HG02798 (cell line): ENCODE data around the gene GPR176.
A peak's percentile ranks its signal among the peaks of the same experiment; 100 is the strongest.
"Not testable (repeated sequence)": the region's sequence is repeated elsewhere in the genome, so short reads cannot be mapped to it uniquely, and the experiment has no call there.

Experiments
- ATAC-seq: cut with Tn5 transposase; IDR thresholded peaks from one replicate; pipeline ENCODE4 v1.9.1; 2021; ENCODE audit warnings: mild to moderate bottlenecking; ENCODE audit not compliant: unreplicated experiment, poor library complexity

Gene GPR176

DNA sequence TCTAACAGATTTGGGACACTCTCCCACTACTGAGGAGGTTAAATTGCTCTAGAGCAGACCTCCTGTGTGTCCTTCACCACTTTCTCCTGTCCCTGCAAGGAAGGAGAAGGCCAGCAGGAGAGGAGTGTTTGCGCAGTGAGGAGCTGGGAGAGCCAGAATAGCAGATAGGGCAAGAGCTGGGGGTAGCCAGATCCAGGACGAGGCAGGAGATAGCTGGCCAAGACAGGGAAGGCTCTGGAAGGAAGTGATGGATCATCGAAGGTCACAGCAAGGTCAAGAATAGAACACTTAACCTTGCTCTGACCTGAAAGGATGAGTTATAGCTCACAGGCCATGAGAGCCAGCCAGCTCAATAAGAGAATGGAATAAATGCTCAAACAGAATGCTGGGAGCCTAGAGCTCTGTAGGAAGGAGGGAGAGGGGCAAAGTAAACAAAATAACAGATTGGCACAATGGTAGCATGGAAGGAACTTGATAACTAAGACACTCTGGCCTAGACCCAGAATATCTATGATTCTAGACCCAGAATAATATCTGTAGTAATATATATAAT is 99.9 kb downstream of the GPR176 start:
- no peak for ATAC-seq

DNA sequence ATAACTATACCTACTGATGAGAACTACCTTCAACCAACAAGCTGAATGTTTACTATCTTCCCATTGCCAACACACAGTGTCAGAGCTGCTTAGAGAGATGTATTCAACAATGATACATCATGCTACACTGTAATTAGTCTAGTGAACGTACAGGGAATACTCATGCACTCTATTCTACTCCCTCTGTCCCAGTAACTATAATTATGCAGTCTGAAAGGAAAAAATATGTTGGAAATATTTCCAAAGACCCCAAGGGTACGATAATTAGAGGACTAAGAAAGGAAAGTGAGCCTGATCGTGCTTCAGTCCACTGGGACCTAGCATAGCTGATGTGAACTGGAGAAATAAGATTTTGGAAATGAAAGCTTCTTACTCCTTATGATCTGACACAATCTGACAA is 100.5 kb downstream of the GPR176 start:
- no peak for ATAC-seq

DNA sequence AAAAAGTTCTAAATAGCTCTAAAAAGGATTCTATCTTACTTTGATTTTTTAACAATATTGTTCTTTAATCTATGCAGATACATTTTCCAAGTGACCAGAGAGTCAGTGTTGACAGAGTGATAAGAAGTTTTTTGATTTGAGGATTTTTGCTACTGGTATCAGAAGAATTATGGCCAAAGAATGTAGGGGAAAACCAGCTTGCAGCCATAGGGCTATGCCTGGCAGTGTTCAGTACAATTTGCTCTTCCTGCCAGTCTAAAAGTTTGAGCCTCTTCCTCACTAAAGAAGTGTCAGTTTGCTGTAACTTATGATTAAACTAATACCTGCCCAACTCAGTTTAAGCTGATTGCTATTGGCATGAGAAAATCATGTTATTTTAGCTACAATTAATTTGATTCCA is 102.2 kb downstream of the GPR176 start:
- no peak for ATAC-seq

DNA sequence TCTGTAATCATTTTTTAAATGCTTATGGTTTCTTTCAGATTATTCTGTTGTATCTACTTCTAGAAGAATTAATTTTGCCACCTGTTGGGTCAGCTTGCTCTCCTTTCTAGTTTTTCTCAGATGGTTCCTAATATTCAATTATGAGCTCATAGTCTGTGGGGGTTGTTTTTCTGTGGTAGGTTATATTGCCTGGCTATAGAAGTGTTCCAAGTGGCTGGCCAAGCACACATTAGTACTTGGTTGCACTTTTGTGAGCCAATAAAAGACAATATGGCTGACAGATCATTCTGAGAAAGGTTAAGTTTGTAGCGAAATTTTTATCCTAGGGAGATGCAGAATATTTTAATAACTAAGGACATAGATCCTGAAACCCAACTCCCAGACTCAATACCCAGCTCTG is 105.6 kb downstream of the GPR176 start:
- ATAC-seq, result no peak

DNA sequence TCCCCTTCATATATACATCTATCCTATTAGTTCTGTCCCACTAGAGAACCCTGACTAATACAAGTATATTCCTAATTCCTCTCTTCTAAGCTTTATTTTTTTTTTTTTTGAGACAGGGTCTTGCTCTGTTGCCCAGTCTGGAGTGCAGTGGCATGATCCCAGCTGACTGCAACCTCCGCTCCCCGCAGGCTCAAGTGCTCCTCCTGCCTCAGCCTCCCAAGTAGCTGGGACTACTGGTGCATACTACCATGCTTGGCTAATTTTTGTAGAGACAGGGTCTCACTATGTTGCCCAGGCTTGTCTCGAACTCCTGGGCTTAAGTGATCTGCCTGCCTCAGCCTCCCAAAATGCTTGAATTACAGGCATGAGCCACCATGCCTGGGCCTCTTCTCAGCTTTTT is 107.4 kb downstream of the GPR176 start:
- ATAC-seq, result not testable (repeated sequence)

DNA sequence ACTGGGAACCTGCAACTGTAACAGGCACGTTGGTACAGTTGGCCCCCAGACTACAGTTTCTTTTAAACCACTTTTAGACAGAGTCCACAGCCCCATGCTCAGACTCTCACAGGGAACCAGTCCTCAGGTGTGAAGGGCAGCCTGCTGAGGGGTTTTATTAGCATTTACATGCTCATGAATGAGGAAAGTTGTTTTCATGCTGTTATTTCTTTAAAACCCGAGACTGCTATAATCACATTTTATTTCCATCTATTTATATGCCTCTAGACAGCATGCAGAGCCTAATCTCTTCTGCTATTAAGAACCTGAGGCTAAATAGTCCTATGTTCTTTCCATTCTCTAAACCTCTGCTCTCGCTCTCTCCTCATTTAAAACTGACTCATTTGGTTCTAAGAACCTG is 111.2 kb downstream of the GPR176 start:
- ATAC-seq, result no peak

DNA sequence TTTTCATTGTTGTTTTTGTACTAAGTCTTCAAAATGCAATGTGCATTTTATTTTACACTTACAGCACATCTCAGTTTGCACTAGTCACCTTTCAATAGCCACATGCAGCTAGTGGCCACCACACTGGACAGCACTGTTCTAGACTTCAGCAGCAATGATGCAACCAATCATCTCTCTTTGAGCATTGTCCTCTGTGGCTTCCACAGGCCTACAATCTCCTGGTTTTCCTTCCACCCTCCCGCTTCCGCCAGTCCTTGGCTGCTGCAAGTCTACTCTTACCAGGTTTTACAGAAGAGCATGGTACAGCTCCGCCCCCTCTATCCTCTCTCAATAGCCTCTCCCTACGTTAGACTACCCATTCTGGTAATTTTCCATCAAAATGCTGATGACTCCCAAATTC is 112.3 kb downstream of the GPR176 start:
- no peak for ATAC-seq

DNA sequence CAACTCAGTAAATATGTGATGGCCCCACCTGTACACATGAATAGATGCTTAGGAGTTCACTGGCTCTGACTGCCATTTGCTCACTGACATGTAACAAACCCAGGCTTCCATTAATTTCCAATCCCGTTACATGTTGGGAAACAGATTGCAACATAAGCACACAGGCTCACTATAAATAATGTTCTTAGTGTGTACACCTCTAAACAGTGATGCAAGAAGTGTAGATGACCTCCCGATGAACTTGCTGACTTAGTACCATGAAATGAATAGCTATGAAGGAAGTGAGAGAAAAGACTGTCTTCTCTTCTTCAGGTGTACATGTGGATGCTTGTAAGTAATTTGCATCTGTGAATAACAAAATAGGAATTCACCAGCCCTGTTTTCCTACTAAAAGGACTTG is 116.0 kb downstream of the GPR176 start:
- no peak for ATAC-seq

DNA sequence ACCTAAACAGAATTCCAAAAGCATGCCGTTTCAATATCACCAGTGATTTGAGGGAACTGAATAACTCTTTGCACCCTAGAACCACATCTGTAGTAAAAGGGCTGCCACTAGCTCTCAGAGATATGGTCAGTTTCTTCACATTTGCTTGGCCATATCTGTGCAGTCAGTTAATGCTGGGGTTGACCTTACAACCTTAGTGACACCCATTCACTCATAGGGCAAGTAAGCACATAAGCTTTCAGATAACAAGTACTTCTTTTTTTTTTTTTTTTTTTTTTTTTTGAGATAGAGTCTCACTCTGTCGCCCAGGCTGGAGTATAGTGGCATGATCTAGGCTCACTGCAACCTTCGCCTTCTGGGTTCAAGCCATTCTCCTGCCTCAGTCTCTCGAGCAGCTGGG is 117.0 kb downstream of the GPR176 start:
- no peak for ATAC-seq

DNA sequence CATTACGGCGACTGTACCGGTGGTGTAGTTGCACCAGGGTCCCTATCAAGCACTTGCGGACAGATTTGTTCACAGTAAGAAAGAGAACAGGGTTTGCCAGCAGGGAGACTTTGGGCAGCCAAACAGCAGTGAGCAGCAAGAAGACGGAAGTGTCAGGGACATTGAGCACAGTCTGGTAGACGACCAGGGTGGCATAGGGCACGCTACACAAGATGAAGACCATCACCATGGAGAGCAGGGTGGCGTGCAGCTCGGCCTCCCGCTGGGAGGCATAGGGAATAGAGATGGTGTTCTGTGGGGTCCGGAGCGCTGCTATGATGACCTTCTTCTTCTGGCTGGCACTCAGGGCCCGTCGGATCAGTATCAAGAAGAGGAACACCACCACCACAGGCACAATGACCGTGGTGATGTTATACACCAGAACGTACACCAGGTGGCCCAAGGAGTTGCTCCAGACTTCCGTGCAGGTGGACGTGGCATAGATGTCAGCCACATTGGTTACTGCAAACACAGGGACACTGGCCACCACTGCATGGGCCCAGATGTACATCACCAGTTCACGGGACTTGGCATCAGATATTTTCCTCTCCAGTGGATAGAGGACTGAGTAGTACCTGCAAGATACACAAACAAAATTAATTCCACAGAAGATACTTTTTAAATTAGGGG is 118.3 kb downstream of the GPR176 start:
- ATAC-seq, result peak; percentile 78

DNA sequence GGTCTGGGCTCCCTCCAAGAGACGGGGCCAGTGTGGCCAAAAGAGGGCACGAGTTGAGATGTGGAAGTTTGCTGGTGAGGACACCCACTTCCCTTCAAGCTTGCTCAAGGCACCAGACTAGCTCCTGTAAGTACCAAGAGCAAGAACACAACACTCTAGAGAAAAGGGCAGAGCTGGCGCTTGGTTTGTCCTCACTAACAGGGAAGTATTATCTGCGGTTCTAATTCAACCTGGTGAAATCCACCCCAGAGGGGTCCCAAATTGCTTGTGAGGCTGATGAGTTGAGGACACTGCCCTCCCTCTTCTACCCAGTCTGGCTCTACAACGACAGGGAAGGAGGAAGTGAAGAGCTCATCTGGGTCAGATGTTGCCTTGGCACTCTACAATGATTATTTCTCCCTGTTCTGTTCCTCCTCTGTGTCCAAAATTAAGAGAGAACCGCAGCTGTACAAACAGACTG is 120.5 kb downstream of the GPR176 start:
- ATAC-seq, result no peak

DNA sequence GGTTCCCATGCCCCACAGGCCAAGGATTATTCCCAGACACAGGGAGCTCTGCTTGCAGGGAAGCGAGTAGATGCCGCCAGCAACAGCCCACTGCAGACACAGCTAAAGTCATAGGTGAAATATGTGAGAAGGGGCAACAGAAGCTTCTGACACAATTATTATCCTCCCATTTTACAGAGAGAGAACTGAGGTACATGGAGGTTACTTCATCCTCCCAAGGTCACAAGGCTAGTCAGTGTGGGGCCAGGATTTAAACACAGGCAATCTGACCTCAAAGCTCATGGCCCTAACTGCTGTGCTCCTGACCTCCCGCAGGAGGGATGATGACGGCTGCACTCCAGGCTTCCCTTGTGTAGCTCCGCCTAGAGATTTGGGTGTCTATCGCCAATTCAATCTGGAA is 121.7 kb downstream of the GPR176 start:
- no peak for ATAC-seq

DNA sequence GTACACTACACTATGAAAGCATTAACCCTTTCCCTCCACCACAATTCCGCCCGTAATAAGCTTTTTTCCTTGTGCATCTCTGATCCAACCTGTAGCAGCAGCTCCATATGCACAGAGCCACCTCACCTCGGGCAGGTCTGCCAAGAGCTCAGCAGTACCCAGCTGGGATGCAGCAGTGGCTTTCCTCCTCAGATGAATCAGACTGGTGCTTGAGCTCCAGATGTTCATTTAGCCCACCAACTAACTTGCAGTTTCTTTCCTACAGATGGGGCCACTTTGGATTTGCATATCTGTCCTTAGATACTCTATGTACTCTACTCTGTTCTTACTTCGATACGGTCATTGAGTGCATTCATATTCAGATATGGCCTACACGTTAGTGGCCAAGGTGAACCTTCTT is 122.7 kb downstream of the GPR176 start:
- no peak for ATAC-seq

DNA sequence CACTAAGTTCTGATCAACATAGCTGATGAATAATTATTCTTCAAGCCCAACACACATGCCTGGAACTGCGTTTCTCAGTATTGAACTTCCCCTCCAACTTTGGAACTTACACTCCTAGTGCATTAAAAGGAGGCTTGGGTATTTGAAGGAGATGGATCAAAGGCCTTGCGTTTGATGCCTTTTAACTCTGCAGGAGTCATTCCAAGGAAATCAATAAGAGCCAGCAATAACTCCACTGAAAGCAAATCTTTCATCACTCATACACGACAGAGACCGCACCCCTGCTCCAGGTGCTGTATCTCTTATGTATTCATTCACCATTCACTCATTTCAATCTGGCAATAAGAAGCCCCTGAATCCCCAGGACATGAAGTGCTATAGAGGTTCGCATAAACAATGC is 123.5 kb downstream of the GPR176 start:
- no peak for ATAC-seq

DNA sequence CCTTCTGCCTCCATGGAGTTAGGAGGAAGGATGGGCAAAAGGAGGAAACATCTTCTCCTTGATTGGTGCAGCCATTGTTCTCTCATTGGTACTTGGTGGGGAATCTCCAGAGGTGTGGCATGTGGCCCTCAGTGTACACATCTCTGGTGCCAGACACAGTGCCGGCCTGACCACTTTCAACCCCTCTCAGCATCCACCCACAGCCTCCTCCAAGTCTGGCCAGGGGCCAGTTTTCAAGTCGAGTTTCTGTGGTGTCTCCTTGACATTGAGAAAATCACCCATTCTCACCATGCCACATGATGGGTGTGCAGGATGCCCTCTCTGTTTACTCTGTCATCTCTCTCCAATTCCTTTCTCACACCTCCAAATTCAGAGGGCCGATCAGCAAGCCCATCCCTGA is 124.6 kb downstream of the GPR176 start:
- ATAC-seq, result no peak

DNA sequence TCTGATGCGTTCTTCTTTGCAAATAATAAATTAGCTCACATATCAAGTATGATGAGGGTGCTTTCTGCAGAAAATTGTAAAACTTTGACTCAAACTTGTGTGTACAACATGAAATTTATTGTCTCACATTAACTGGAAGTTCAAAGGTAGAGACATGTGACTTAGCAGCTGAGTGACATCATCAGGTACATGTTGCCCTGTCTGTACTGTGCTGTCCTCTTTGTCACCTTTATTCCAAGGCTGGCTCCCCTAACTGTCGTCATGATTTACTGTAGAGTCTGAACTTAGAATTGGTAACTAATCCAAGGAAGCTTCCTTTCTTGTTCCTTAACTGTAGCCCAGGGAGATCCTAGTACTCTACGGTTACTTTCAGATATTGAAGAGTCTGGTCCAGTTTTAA is 125.1 kb downstream of the GPR176 start:
- ATAC-seq, result no peak

DNA sequence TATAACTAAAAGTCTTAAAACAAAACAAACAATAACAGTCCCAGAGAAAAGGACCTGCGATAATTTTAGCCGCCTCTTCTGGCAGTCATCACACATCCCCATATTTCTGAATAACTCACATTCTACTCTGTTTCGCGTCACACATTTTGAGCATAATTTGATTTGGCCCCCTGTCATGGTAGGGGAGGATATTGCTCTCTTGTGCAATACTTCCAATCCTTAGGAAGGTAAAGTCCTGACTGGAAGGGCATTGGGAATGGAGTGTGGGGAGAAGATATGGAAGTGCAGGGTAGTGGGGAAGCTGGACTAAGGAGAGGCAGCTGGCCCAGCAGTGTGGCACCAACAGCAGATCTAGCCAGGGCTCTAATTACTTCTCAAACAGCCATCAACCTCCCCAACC is 126.1 kb downstream of the GPR176 start:
- ATAC-seq, result no peak

DNA sequence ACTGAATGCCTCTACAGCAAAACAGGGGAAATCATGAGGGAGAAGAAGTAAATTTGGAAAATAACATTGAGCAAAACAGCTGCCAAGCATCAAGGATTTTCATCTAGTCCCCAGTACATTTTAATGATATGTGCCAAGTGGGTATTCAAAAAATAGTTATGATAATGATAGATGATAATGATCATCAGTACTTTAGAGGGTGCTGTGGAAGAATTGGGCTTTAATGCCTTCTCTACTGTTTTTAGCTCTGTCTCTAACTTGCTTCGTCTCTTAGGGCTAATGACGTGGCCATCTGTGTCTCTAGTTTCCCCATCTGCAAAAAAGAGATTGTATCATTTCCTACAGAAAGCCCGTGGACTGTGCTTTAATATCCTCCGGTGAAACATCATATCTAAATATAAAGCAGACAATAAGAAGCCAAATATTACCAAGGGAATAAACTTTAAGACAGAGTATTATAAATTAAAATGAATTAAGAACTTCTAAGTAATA is 127.2 kb downstream of the GPR176 start:
- ATAC-seq, result no peak

DNA sequence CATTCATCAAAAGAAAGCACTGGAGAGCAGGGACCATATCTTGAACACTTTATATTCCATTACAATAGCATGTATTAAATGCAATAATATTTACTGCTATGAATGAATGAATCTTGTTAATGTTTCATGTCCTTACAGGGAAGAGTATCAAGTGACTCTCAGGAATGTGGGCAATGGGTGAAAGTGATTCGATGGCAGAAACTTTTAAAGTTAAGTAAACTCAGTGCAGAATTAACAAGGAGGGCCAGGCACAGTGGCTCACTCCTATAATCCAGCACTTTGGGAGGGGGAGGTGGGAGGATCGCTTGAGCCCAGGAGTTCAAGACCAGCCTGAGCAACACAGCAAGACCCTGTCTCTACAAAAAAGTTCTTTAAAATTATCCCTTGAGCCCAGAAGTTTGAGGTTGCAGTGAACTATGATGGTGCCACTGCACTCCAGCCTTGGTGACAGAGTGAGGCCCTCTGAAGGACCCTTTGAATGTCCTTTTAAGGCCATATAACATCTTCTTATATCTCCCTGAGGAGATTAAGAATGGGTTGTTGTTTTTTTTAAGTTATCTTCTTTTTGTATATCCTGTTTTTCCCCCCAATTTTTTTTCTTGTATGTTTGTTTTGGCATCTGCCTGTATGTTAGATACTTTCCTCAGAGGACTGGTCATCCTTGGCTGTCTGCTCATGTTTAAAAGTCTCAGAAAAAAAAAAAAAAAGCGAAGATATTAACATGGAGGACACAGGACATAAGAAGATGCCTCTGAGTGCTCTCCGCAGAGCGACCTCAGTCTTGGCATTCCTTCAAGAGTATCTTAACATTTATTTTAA is 127.8 kb downstream of the GPR176 start:
- no peak for ATAC-seq

DNA sequence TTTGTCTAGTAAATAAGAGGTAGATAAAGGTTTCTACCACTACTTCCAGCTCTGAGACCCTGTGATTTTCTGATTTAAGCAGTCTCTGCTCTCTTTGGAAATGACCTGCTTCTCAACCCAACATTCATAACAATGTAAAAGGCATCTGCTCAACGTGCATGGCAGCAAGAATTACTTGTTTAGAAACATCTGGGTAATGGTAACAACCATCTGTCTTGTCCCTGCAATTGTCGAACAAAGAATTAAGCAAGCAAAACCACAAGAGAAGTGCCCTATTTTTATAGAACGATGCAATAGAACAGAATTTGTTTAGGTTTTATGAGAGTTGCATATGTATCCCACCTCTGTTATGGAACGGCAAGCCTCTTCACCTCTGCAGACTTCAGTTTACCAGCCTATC is 130.3 kb downstream of the GPR176 start:
- ATAC-seq, result no peak

DNA sequence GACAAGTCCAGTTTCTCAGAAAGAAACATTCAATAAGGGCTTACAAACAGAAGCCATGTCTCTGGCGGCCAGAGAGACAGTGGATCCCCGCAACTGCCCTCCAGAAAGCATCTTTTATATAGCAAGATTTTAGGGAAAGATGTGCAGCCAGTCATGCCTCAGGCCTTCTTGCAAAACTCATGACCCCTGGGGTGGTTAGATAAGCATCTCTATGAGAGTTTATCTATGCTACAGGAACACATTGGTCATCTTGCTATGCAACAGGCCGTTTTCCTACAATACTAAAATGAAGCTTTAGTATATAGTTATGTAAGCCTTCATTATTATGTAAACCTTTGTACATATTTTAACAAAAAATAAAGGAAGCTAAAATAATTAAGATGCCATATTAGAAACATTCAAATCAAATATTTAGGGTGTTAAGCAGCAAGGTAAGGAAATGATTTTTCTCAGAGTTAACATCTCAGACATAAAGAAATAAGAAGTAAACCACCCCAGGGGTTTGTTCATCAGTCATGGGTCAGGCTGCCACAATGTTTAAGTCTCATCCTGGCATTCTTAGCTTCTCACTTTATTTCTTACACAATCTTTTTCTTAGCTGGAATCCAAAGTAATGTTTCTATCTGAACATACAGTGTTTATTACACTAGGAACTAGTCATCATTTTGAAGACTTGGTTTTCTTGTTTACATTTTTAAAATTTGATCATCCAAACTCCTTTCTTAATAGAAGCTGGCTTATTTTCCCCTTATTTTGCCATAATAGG is 131.1 kb downstream of the GPR176 start:
- ATAC-seq, result no peak
